CD14-positive monocyte (primary cell): Measurements from ENCODE around the gene CYRIA. TPM values are rescaled to one million over a fixed set of nuclear protein-coding genes. Genes with fewer than 3 reads are reported as not detected.
A peak's percentile ranks its signal among the peaks of the same experiment; 100 is the strongest.

ENCODE experiments used
- DNase-seq, 3 donors: peaks; one replicate each; pipeline ENCODE4 v3.0.0-alpha.2; 2011 to 2022
- H2AFZ ChIP-seq: 2 replicates; pipeline ENCODE4 v1.6.0; 2012; ENCODE audit warnings: mild to moderate bottlenecking, low read depth, low read length, inconsistent platforms; ENCODE audit not compliant: insufficient read depth, poor library complexity, severe bottlenecking
- H3K27ac ChIP-seq, 2 donors: 1 replicate in 1 of 2; 2 replicates in 1 of 2; pipeline ENCODE4 v1.5.1; 2012 to 2013; ENCODE audit warnings: low read length in 2 of 2, control low read depth in 1 of 2, inconsistent platforms in 1 of 2, low read depth in 1 of 2, mild to moderate bottlenecking in 1 of 2
- H3K27me3 ChIP-seq, 2 donors: one replicate each; pipeline versions ENCODE4 v1.6.0 to v1.6.1; 2011 to 2013; ENCODE audit warnings: low read length in 2 of 2; ENCODE audit not compliant: control insufficient read depth in 2 of 2, insufficient read depth in 2 of 2
- H3K36me3 ChIP-seq, 2 donors: replicated peaks in 1 of 2; 1 replicate in 1 of 2; 2 replicates in 1 of 2; pipeline versions ENCODE4 v1.5.1 to v1.6.1; 2012 to 2013; ENCODE audit warnings: low read length in 2 of 2, control low read depth in 1 of 2, inconsistent platforms in 1 of 2, mild to moderate bottlenecking in 1 of 2; ENCODE audit not compliant: insufficient read depth in 2 of 2, control insufficient read depth in 1 of 2
- H3K4me1 ChIP-seq, 2 donors: 1 replicate in 1 of 2; 2 replicates in 1 of 2; pipeline versions ENCODE4 v1.5.1 to v1.6.1; 2012 to 2013; ENCODE audit warnings: low read length in 2 of 2, control low read depth in 1 of 2, inconsistent platforms in 1 of 2, mild to moderate bottlenecking in 1 of 2, moderate library complexity in 1 of 2; ENCODE audit not compliant: insufficient read depth in 2 of 2, control insufficient read depth in 1 of 2
- H3K4me2 ChIP-seq: replicated peaks from 2 replicates; pipeline ENCODE3; 2012; ENCODE audit warnings: low read length, moderate library complexity, mild to moderate bottlenecking; ENCODE audit not compliant: poor library complexity, severe bottlenecking; ENCODE audit errors: extremely low read depth
- H3K4me3 ChIP-seq, 3 experiments: fragments of 200-600 bp in 1 of 3; sonication (generic) in 1 of 3; replicated peaks in 1 of 3; 1 replicate in 2 of 3; 2 replicates in 1 of 3; pipeline ENCODE4 v1.5.1; 2011 to 2013; ENCODE audit warnings: low read length in 3 of 3, mild to moderate bottlenecking in 3 of 3, control low read depth in 2 of 3, low read depth in 2 of 3, inconsistent platforms in 1 of 3, moderate library complexity in 1 of 3
- H3K79me2 ChIP-seq: 2 replicates; pipeline ENCODE4 v1.6.0; 2012; ENCODE audit warnings: mild to moderate bottlenecking, control low read depth, inconsistent platforms, low read length, moderate library complexity; ENCODE audit not compliant: insufficient read depth
- H3K9ac ChIP-seq: 2 replicates; pipeline ENCODE4 v1.6.0; 2017; ENCODE audit warnings: low read length, mild to moderate bottlenecking; ENCODE audit not compliant: insufficient read depth, poor library complexity, severe bottlenecking
- H3K9me3 ChIP-seq, 2 donors: replicated peaks in 1 of 2; 1 replicate in 1 of 2; 2 replicates in 1 of 2; pipeline versions ENCODE4 v1.5.1 to v1.6.1; 2012 to 2013; ENCODE audit warnings: low read length in 2 of 2, control low read depth in 1 of 2; ENCODE audit not compliant: control insufficient read depth in 1 of 2, insufficient read depth in 1 of 2
- H4K20me1 ChIP-seq: 2 replicates; pipeline ENCODE4 v1.6.0; 2012; ENCODE audit warnings: mild to moderate bottlenecking, low read length, control low read depth, moderate library complexity; ENCODE audit not compliant: insufficient read depth
- H3K27ac Mint-ChIP-seq, 7 donors: one replicate each; pipeline ENCODE4 v1.8.0; 2020; ENCODE audit warnings: mild to moderate bottlenecking in 7 of 7, mixed read lengths in 7 of 7, moderate library complexity in 6 of 7, inconsistent platforms in 2 of 7
- H3K27me3 Mint-ChIP-seq, 3 donors: one replicate each; pipeline ENCODE4 v1.8.0; 2021 to 2022; ENCODE audit warnings: low read depth in 3 of 3, mild to moderate bottlenecking in 3 of 3, mixed read lengths in 3 of 3, moderate library complexity in 3 of 3, inconsistent platforms in 1 of 3
- H3K36me3 Mint-ChIP-seq, 2 donors: one replicate each; pipeline ENCODE4 v1.8.0; 2020; ENCODE audit warnings: mixed read lengths in 2 of 2, inconsistent platforms in 1 of 2, mild to moderate bottlenecking in 1 of 2
- H3K4me1 Mint-ChIP-seq: one replicate; pipeline ENCODE4 v1.8.0; 2020; ENCODE audit warnings: mild to moderate bottlenecking, mixed read lengths
- H3K4me3 Mint-ChIP-seq, 2 donors: one replicate each; pipeline ENCODE4 v1.8.0; 2020; ENCODE audit warnings: mild to moderate bottlenecking in 2 of 2, mixed read lengths in 2 of 2, moderate library complexity in 1 of 2
- H3K9me3 Mint-ChIP-seq, 7 donors: one replicate each; pipeline ENCODE4 v1.8.0; 2020 to 2022; ENCODE audit warnings: mixed read lengths in 7 of 7, mild to moderate bottlenecking in 6 of 7, moderate library complexity in 6 of 7, inconsistent platforms in 2 of 7
- WGBS: methylation state at CpG from one replicate; pipeline ENCODE4 v1.1.5; 2013; ENCODE audit warnings: missing lambda C conversion rate; ENCODE audit not compliant: insufficient coverage; 5-methylcytosine and 5-hydroxymethylcytosine counted together
- intact Hi-C, 2 donors: fragments of 100-400 bp; cut with micrococcal nuclease; formaldehyde crosslinking; loops; one replicate each; pipeline versions ENCODE4 v1.15.0 to v1.15.1; 2023
- polyA plus RNA-seq, 3 donors: library from polyadenylated mRNA; depleted of rRNA in 1 of 3; unstranded in 2 of 3; stranded (reverse) in 1 of 3; fragments of 300-500 nt in 2 of 3; fragments of >200 nt in 1 of 3; fragmentation: Illumina TruSeq in 2 of 3; gene quantifications; 1 replicate in 2 of 3; 2 replicates in 1 of 3; pipeline ENCODE4 v1.2.3, GENCODE V29; 2012 to 2021
- TF ChIP-seq, protein P1 (sequence below): fragments of 200-600 bp; IDR thresholded peaks from one replicate; pipeline ENCODE4 v1.8.0; 2022; ENCODE audit warnings: antibody characterized with exemption, mild to moderate bottlenecking

The CYRIA gene
- polyA plus RNA-seq, 3 donors = 55.9 to 101 (median 72.4) TPM

DNA sequence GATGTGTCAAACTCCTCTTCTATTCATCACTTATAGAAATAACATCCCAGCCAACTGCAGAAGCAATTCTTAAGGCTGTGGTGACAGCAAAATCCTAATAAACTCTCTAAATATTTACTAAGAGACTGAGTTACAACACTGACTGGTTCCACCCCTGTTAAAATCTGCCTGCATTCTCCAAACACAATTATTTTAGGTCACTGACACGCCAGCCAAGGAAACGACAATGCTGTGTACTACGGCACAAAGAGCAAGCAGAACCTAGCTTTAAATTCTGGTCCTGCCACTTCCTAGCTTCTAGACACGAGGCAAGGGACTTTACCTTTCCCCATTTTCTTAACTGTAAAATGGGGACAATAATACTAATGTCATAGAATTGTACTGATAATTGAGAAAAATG is 4.1 kb downstream of the CYRIA start:
- Mint-ChIP-seq H3K27me3 (peaks cover 0 to 5% (median 3%) of the 10 kb centered on the region in 3 donors), H3K27ac (peak overlapping the region in 4 of 7 donors; percentile 63 to 99 (median 84)), H3K4me1 (peaks cover 84% of the 10 kb centered on the region), H3K36me3 (peaks cover 54 to 57% of the 10 kb centered on the region in 2 donors), H3K9me3 (peaks cover 0 to 2% (median 0%) of the 10 kb centered on the region in 7 donors), H3K4me3 (peak overlapping the region in 1 of 2 donors; percentile 44)
- H3K9me3 ChIP-seq = no peaks in the 10 kb centered on the region
- H3K36me3 ChIP-seq = peaks cover 0 to 13% of the 10 kb centered on the region in 2 donors
- no peak for DNase-seq
- H3K27me3 ChIP-seq = no peaks in the 10 kb centered on the region
- H4K20me1 ChIP-seq = peaks cover 74% of the 10 kb centered on the region
- TF ChIP-seq, protein P1, sequence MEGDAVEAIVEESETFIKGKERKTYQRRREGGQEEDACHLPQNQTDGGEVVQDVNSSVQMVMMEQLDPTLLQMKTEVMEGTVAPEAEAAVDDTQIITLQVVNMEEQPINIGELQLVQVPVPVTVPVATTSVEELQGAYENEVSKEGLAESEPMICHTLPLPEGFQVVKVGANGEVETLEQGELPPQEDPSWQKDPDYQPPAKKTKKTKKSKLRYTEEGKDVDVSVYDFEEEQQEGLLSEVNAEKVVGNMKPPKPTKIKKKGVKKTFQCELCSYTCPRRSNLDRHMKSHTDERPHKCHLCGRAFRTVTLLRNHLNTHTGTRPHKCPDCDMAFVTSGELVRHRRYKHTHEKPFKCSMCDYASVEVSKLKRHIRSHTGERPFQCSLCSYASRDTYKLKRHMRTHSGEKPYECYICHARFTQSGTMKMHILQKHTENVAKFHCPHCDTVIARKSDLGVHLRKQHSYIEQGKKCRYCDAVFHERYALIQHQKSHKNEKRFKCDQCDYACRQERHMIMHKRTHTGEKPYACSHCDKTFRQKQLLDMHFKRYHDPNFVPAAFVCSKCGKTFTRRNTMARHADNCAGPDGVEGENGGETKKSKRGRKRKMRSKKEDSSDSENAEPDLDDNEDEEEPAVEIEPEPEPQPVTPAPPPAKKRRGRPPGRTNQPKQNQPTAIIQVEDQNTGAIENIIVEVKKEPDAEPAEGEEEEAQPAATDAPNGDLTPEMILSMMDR = no peak
- H3K27ac ChIP-seq = no peak overlapping the region
- H3K9ac ChIP-seq = no peak overlapping the region
- peak overlapping the region in 1 of 3 experiments; percentile 89 for H3K4me3 ChIP-seq
- WGBS = 100% methylated on average over 1 of the region's 4 CpGs
- intact Hi-C loops = loop anchor here (5.0 kb wide), 2 partner anchors 34 to 51 kb away; no protein-coding TSS in a partner anchor
- peaks cover 73 to 82% of the 10 kb centered on the region in 2 donors for H3K4me1 ChIP-seq
- peaks cover 82% of the 10 kb centered on the region for H3K79me2 ChIP-seq
- H2AFZ ChIP-seq = no peak overlapping the region
- peak overlapping the region; percentile 25 for H3K4me2 ChIP-seq

DNA sequence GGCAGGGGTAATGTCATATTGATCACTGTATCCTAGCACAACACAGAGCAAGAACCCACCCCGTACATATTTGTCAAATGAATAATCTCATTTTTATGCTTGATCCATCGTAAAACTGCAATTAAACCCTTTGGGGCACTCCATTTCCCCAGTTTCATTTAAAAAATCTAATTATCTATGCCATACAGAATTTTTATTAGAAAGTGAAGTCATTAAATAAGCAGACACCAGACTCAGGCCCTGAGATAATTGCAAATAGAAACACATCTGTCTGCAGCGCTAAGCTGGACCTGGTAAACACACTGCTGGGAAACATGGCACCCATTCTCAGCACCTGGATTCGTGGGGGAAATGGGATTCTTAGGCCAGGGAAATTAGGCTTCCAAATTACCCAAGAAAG is 5.1 kb downstream of the CYRIA start:
- no peaks in the 10 kb centered on the region for H3K9me3 ChIP-seq
- H3K4me1 ChIP-seq = peaks cover 76 to 84% of the 10 kb centered on the region in 2 donors
- TF ChIP-seq, protein P1 = no peak
- peak overlapping the region; percentile 21 to 48 for H3K4me3 Mint-ChIP-seq
- peaks cover 84% of the 10 kb centered on the region for H4K20me1 ChIP-seq
- H3K27ac ChIP-seq = peak overlapping the region; percentile 8 to 93
- peaks cover 63 to 66% of the 10 kb centered on the region in 2 donors for H3K36me3 Mint-ChIP-seq
- peak overlapping the region; percentile 64 to 99 (median 98) for H3K27ac Mint-ChIP-seq
- peaks cover 86% of the 10 kb centered on the region for H3K4me1 Mint-ChIP-seq
- WGBS = 100% methylated on average over 3 of the region's 4 CpGs
- no peak overlapping the region for H2AFZ ChIP-seq
- peak overlapping the region in 1 of 3 experiments; percentile 89 for H3K4me3 ChIP-seq
- peaks cover 0 to 2% (median 2%) of the 10 kb centered on the region in 3 donors for H3K27me3 Mint-ChIP-seq
- intact Hi-C loops = loop anchor here (5.0 kb wide), 2 partner anchors 33 to 52 kb away; no protein-coding TSS in a partner anchor
- peak overlapping the region; percentile 64 for H3K4me2 ChIP-seq
- H3K36me3 ChIP-seq = peaks cover 0 to 13% of the 10 kb centered on the region in 2 donors
- no peaks in the 10 kb centered on the region for H3K27me3 ChIP-seq
- no peak overlapping the region for H3K9ac ChIP-seq
- no peak for DNase-seq
- peaks cover 92% of the 10 kb centered on the region for H3K79me2 ChIP-seq
- H3K9me3 Mint-ChIP-seq = peaks cover 0 to 2% (median 0%) of the 10 kb centered on the region in 7 donors
